HG02610 (cell line): Measurements from ENCODE around the gene RTKN.

Source experiments
- ATAC-seq: cut with Tn5 transposase; IDR thresholded peaks from one replicate; pipeline ENCODE4 v1.9.1; 2021; ENCODE audit warnings: mild to moderate bottlenecking, moderate library complexity; ENCODE audit not compliant: unreplicated experiment

Gene RTKN

DNA sequence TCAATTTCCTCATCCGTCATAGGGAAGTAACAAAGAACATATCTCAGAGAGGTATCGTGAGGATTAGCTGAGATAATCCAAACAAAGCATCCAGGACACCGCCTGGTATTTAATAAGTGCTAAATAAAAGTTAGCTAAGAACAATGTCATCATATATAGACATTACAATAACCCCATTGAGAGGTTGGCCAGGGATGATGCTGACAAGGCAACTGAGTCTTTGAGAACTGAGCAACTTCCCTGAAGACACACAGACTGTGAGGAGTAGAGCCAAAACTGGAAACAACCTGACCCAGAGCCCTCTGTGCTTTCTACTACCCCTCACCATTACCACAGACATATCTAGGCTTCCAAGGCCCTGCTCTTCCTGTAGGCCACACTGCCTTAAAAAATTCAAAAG lies 60.0 kb downstream of the RTKN start:
- no peak for ATAC-seq

DNA sequence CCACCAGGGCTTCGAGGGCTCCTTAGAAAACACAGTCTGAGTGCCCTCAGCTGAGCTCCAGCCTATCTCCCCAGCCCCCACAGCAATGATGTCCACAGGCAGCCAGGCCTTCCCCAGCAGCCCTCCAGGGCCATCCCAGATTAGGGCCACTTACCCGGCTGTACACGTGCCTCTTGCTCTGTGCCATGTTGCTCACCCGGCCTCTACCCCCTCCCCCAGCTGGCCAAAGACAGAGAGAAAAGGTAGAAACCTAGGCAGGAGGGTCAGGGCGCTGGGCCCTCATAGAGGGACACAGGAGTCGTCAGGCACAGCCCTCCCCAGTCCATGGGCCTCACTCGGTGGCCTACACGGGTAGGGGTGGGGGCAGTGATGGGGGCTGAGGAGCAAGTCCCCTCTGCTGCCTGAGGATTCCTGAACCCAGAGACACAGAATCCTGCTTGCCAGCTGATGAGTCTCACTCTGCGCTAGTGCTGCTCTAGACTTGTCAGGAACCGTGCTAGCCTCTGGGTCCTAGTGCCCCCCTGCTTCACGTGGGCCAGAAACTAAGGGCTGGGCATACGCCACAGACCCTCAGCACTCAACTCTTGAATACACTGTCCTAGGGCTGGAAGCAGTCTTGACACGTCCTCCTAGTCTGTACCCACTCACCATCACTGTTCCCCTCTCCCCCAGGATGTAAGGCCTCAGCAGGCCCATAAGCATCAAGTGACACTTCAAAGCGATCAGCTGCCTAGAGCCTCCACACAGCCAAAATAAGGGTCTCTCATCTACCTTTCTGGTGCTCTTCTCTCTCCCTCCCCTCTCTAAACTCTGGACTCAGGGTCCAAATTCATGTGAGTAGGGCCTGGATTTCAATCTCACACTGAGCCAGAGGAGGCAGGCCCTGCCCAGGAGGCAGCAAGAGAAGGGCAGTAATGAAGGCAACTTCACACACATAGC lies 61.6 kb downstream of the RTKN start, which contains the start of gene DCTN1:
TSS of gene DCTN1 (minus strand) at position 461 of the 939 bp plus-strand sequence. CDS start at position 187, 274 bp downstream.
- ATAC-seq: peak; percentile 82

- ATAC-seq: no peak
Measured at GRCh38 chr2:74378007-74378406, 63.7 kb downstream of the RTKN start.

DNA sequence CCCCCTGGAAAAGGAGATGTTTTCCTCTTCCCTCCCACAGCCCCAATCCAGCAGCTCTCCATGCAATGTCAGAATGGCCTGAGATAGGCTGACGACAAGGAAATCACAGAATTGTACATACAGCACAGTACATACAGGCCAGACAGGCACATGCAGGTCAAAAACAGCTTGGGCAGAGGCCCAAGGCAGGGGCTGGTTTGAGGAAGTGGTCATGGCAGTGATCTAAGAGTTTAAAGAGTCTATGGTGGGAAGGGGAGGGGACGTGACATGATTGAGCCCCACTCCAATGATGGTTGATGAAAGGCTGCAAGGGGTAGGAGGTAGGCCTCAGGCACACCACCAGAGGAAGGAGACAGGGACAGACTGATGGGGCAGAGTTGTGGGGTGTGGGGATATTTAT lies 65.9 kb downstream of the RTKN start:
- ATAC-seq: no peak
